Measurements from ENCODE around the gene PAX3. TPM values are rescaled to one million over a fixed set of nuclear protein-coding genes. Genes with fewer than 3 reads are reported as not detected.

The PAX3 gene
- total and polyA plus RNA-seq, 2 of the 13 experiments (the other 11 are each of a cell fraction or from before 2014, with no cell fraction given), result 0.07 TPM; not detected in 1

DNA sequence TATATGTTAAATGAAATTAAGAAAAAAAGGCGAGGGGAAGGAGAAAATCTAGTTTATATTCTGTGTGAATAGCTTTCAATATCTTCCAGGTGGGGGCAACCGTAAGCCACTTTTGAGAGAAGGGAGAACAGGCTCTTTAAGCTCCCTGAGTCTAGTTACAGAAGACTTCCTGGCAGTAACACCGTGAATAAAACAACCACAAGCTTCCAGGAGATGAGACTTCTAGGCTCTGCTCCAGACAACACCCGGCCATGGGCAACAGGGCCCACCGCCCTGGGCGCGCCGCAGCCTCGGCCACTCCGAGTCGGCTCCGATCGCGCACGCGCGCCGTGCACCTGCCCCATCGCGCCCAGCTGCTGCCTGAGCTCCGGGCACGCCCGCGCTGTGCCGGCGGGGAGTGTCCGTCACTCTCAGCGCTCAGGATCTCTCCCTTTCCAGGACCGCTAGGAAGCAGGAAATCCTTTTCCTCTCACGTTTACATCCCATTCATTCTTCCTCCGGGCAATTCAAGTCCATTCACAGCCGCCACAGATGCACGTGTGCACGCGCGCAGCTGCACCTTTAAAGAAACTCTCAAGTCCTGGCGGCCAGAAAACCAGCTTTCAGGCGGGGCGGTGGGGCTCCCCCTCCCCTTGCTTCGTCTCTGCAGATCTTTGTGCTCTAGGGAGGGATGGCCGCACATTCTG, 19.4 kb upstream of the PAX3 start (continued):
- TF ChIP-seq ZFP36 (IDR thresholded peaks at IDR 0.05; ENCODE audit: borderline replicate concordance, low read depth, low read length, partially characterized antibody), result peak; percentile 68
- TF ChIP-seq, protein P1, sequence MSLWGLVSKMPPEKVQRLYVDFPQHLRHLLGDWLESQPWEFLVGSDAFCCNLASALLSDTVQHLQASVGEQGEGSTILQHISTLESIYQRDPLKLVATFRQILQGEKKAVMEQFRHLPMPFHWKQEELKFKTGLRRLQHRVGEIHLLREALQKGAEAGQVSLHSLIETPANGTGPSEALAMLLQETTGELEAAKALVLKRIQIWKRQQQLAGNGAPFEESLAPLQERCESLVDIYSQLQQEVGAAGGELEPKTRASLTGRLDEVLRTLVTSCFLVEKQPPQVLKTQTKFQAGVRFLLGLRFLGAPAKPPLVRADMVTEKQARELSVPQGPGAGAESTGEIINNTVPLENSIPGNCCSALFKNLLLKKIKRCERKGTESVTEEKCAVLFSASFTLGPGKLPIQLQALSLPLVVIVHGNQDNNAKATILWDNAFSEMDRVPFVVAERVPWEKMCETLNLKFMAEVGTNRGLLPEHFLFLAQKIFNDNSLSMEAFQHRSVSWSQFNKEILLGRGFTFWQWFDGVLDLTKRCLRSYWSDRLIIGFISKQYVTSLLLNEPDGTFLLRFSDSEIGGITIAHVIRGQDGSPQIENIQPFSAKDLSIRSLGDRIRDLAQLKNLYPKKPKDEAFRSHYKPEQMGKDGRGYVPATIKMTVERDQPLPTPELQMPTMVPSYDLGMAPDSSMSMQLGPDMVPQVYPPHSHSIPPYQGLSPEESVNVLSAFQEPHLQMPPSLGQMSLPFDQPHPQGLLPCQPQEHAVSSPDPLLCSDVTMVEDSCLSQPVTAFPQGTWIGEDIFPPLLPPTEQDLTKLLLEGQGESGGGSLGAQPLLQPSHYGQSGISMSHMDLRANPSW (CRISPR knock-in tag; IDR thresholded peaks at IDR 0.05; ENCODE audit: borderline replicate concordance), result no peak
- TF ChIP-seq XRCC5 (optimal IDR thresholded peaks at IDR 0.05; ENCODE audit: low read length), result peak; percentile 70
- peak; percentile 51; the same call in 1 of the 2 replicates for TF ChIP-seq ZNF501 (CRISPR knock-in tag; IDR thresholded peaks at IDR 0.05)
- peak; percentile 53; the same call in 1 of the 2 replicates for TF ChIP-seq ZNF430 (CRISPR knock-in tag; IDR thresholded peaks at IDR 0.05)
- 0 out of 2 replicates have a peak, but pooled peaks have one; percentile 25 for TF ChIP-seq EED (CRISPR knock-in tag; IDR thresholded peaks at IDR 0.05)
- TF ChIP-seq, protein P2, sequence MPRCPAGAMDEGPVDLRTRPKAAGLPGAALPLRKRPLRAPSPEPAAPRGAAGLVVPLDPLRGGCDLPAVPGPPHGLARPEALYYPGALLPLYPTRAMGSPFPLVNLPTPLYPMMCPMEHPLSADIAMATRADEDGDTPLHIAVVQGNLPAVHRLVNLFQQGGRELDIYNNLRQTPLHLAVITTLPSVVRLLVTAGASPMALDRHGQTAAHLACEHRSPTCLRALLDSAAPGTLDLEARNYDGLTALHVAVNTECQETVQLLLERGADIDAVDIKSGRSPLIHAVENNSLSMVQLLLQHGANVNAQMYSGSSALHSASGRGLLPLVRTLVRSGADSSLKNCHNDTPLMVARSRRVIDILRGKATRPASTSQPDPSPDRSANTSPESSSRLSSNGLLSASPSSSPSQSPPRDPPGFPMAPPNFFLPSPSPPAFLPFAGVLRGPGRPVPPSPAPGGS (CRISPR knock-in tag; IDR thresholded peaks at IDR 0.05), result peak; percentile 70; the same call in 1 of the 2 replicates
- no peak for TF ChIP-seq ZNF879 (CRISPR knock-in tag; IDR thresholded peaks at IDR 0.05)
- TF ChIP-seq, protein P3, sequence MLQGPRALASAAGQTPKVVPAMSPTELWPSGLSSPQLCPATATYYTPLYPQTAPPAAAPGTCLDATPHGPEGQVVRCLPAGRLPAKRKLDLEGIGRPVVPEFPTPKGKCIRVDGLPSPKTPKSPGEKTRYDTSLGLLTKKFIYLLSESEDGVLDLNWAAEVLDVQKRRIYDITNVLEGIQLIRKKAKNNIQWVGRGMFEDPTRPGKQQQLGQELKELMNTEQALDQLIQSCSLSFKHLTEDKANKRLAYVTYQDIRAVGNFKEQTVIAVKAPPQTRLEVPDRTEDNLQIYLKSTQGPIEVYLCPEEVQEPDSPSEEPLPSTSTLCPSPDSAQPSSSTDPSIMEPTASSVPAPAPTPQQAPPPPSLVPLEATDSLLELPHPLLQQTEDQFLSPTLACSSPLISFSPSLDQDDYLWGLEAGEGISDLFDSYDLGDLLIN (CRISPR knock-in tag; IDR thresholded peaks at IDR 0.05; ENCODE audit: borderline replicate concordance), result no peak
- 0 out of 2 replicates have a peak, but pooled peaks have one; percentile 53 for TF ChIP-seq ZNF431 (CRISPR knock-in tag; IDR thresholded peaks at IDR 0.05; ENCODE audit: borderline replicate concordance, low read depth)
- no peak for TF ChIP-seq GTF2F1 (IDR thresholded peaks at IDR 0.05; ENCODE audit: low read length)
- peak; percentile 45 for TF ChIP-seq RBM39 (IDR thresholded peaks at IDR 0.05; ENCODE audit: low read depth, low read length, poor library complexity, severe bottlenecking)
- no peak for TF ChIP-seq ZUFSP (CRISPR knock-in tag; IDR thresholded peaks at IDR 0.05; ENCODE audit: borderline replicate concordance)
- TF ChIP-seq ASH2L (IDR thresholded peaks at IDR 0.05; ENCODE audit: insufficient read length, low read depth, low read length), result peak; percentile 67
- TF ChIP-seq, protein P4, sequence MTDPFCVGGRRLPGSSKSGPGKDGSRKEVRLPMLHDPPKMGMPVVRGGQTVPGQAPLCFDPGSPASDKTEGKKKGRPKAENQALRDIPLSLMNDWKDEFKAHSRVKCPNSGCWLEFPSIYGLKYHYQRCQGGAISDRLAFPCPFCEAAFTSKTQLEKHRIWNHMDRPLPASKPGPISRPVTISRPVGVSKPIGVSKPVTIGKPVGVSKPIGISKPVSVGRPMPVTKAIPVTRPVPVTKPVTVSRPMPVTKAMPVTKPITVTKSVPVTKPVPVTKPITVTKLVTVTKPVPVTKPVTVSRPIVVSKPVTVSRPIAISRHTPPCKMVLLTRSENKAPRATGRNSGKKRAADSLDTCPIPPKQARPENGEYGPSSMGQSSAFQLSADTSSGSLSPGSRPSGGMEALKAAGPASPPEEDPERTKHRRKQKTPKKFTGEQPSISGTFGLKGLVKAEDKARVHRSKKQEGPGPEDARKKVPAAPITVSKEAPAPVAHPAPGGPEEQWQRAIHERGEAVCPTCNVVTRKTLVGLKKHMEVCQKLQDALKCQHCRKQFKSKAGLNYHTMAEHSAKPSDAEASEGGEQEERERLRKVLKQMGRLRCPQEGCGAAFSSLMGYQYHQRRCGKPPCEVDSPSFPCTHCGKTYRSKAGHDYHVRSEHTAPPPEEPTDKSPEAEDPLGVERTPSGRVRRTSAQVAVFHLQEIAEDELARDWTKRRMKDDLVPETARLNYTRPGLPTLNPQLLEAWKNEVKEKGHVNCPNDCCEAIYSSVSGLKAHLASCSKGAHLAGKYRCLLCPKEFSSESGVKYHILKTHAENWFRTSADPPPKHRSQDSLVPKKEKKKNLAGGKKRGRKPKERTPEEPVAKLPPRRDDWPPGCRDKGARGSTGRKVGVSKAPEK (CRISPR knock-in tag; IDR thresholded peaks at IDR 0.05; ENCODE audit: borderline replicate concordance), result peak; percentile 97; the same call in 1 of the 2 replicates
